Activated T-cell treated with anti-CD3 and anti-CD28 coated beads, Interleukin-2, amount 50 U/mL, for 48 hours (primary cell): ENCODE measurements around the gene ZRANB3.

Experiments used
- DNase-seq, 2 experiments: peaks; one replicate each; pipeline ENCODE4 v3.0.0-alpha.2; 2020

ZRANB3 gene

DNA sequence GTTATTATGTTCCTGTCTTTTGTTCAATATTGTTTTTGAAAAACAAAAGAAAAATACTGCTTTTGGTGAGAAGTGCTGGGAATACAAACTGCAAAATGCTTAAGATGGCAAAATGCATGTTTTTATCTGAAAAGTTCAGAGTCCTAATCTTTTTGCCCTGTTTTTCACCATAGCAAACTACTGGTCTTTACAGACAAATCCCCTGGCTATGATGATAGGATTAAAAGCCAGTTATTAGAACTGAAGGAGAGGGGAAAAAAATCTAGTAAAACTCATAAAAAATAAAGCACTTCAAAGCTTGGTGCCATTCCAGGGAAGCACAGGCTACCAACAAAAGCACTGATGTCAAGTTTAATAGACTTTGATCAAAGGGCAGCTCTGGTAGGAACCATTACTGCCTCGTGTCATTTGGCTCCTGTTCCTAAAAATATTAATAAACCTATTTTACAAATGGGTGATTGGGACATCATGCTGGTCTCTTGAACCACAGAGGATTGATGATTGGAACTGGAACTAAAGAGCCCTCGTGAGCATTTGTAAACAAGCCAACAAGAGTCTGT is 284.2 kb downstream of the ZRANB3 start:
- no peak for DNase-seq

DNA sequence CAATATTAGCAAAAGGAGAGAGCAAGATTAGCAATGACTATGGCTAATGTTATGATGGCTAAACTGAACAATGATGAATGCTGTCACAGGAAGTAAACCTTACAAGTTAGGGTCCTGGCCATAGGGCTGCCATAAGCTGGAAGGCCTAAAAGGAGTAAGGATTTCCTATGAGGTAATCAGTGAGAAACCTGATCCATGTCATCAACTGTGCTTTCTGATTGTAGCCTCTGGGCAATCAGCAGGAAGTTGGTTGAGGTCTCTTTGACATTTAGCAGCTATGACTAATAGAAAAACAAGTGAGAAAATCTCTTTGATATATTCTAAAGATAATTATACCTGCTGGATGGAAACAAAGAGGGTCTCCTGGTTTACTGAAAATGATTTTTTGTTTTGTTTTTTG is 285.9 kb downstream of the ZRANB3 start:
- no peak for DNase-seq

DNA sequence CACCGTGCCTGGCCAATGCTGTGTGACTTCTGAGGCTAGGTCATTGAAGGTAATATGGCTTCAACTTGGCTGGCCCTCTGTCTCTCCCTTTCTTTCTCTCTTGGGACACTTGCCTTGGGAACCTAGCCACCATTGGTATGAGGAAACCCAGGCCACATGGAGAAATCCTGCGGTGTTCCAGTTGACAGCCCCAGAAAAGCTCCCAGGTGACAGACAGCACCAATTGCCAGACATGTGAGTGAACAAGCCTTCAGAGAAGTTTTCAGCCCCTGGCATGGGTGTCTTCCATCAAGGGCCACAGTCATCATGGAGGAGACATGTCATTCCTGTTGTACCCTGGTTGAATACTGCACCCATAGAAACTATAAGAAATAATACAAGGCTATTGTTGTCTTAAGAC is 292.4 kb downstream of the ZRANB3 start:
- DNase-seq, result no peak

DNA sequence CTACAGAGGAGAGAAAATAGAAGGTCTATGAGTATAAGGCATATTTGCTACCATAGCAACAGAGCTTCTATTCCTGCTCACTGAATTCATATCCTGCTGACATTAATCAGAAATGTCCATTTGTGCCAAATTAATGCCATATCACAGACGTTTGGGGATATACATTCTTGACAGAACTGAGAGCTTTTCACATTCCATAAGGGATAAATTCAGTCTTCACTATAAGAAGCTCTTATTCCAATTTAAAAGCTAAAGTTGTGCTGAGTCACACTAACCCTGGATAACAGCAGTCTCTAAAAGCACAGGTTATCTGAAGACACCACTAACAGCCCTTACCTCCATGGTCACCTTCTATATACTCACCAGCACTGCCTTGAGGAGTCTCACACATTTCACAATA is 300.9 kb downstream of the ZRANB3 start:
- DNase-seq, result no peak

DNA sequence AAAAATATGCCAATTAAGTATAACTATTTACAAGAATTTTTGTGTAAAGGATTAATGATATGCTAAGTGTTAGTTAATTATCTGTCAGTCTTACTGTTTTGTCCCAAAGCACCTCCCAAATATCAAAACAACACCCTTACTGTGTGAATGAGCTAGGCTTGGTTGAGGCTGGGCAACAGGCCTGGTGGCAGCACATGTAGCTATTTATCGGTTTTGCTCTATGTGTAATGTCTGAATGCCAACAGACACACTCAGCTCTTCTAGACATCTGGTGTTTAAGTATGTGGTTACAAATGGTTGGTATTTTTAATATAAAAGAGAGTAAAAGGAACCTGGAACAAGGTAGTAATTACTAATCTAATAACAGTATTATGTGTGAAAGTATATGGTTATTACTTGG is 303.6 kb downstream of the ZRANB3 start:
- DNase-seq, result no peak

DNA sequence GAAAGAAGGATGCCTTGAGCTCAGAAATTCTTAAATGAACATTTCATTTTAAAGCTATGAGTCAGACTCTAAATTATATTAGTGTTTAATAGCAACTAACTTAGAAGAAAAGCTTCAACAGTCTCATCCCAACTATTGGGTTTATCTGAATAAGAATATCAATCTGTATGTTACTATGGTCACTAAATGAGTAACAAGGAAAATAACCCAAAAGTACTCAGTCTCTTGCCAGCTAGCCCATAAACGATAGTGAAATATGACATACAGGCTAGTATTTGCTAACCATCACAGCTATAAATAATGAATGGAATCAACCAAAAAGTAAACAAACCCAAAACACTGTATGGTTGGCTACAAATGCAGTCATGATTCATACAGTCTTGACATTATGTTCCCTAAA is 304.1 kb downstream of the ZRANB3 start:
- DNase-seq, result no peak

DNA sequence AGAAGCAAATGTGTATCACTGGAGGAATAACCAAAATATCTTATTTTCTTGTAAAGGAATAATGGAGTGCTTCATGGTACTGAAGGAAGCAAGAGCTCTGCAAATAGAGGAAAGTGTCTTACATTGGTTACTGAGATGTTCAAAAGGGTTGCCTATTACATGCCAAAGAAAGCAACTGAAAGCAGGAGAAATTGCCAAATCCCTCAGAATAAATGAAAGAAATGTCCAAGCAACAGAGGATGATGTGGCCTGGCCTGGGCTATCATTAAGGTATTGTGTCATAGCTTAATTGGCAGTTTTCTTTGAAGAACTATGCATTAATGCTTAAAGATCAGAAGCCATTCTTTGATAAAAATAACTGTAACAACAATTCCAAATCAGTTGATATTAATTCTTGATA is 305.2 kb downstream of the ZRANB3 start:
- no peak for DNase-seq

DNA sequence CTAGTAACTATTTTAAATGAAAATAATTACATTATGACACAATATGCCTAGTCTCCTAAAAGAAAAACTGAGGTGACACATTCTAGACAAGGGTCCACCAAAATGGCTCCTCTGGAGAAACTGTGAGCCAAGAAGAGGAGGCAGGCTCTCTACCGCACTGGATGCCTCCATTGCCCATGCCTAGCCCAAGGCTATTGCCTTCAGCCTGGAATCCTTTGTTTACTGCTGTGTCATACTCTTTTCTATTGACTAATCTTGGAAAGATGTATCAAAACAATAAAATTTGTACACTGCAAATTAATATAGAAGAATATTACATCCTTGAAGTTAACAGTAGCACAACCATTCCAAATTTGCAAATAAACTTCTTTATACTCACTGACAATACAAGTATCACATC is 311.8 kb downstream of the ZRANB3 start:
- DNase-seq, result no peak

DNA sequence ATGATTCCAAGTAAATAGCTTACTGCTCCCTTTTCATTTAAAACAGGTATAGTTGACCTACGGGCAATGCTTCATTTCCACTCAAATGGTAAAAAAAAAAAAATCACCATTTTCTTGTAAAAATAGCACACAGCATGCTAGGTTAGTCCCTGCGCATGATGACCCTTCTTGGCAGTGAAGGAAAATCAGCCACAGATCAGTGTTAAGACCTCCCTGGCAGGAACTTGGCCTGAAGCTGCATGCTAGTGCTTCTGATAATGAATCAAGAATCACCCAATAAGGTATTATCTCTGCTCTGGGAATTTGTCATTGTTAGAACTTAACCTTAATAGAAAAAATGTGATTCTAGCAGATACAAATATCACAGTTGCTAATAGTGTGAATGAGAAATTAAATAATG is 312.6 kb downstream of the ZRANB3 start:
- no peak for DNase-seq

DNA sequence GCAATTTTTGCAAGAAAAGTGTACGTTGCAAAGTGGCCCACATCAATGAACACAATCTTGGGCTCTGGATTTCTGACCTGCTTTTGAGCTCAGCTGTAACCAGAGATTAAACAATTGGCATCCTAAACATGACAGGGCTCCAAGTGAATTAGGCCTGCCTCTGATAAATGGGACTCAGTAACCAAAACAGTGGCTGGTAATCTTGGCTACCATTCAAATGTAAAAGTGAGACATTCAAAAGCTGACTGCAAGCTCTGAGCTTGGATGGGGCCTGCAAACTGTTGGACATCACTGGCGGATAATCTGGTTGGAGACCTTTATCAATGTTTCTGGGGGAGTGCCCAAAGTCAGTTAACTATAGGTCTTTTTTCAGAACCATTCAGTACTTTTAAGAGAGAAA is 318.3 kb downstream of the ZRANB3 start:
- DNase-seq, result no peak

DNA sequence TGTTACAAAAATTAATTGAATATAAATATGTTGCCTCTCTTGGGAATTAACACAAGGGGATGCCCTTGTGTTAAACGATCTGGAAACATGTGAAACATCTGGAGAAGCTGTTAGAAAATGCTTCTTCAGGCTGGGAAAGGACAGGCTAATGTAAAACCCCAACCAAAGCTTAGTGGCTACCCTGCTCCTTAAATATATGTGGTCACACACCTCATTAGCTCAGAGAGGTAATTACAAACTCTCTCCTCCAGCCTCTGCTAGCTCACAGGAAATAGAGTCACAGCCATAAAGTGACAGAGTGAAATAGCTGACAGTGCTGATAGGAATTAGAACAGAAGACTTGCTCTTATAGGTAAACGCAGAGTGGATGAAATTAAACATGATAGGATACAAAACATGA is 323.0 kb downstream of the ZRANB3 start:
- DNase-seq, result no peak

DNA sequence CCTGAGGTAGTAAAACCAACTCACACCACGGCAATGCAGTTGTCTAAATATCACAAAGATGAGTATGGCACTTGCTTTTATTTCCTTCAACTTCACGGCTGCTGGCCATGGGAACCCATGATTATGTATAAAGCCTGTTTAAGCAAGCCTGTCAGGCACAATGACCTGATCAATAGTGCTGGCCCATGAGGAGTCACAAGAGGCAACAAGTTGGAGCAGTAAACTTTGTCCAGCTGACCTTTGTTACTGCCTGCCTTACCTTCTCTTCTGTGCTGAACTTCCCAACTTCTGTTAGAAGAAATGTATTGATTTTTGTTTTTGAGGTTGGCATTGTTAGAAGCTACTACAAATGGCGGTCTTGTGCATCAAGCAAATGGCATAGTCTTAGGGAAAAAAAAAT is 327.1 kb downstream of the ZRANB3 start:
- no peak for DNase-seq

DNA sequence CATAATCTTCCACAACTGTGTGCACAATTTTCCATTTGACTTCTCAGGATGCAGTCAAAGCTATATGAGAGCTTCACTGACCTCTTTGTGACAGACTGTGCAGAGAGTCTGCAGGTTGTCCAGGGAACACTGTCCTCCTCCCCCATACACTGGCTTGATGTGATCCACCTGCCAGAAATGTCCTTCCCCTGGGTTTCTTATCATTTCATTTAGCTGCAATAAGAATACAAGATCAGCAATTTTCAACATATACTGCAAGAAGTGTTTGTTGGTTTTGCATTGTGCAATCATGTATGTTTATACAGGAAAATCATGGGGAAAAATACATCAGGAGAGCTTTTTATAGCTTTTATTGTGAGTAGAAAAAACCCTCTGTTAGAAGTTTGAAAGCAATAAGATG is 328.3 kb downstream of the ZRANB3 start:
- DNase-seq, result no peak

DNA sequence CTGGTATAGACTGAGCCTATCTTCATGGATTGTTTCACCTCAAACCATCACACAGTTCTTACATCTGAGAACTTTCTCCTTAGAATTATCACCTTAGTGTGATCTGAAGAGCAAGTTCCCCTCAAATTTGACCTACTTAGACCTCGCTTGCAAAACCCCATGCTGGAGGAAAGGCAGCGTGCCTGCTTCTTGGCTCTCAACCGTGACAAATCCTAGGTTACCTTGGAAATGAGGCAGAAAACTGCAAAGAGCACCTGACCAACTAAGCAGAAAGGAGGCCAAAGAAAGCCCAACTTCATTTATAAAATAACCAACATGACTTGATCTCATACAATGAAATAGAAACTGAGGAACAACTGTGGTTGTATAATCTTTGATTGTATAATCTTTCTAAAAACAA is 332.5 kb downstream of the ZRANB3 start:
- no peak for DNase-seq

DNA sequence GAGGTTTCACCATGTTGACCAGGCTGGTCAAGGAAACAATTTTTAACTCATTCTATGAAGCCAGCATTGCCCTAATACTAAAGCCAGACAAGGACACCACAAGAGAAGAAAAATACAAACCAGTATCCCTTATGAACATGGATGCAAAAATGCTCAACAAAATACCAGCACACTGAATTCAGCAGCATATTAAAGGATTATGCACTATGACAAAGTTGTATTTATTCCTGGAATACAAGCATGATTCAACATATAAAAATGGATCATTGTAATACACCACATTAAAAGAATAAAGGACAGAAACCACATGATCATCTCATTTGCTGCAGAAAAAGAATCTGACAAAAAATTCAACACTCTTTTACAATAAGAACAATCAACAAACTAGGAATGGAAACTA is 340.2 kb downstream of the ZRANB3 start:
- DNase-seq, result no peak

DNA sequence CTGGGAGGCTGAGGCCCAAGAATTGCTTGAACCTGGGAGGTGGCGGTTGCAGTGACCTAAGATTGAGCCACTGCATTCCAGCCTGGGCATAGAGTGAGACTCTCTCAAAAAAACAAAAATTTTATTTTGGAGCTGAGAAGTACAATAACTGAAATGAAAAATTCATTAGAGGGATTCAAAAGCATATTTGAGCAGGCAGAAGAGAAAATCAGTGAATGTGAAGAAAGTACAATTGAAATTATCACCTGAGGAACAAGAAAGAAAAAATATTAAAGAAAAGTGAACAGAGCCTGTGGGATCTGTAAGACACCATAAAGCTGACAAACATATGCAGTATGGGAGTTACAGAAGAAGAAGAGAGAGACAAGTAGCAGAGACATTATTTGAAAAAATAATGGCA is 341.9 kb downstream of the ZRANB3 start:
- no peak for DNase-seq

DNA sequence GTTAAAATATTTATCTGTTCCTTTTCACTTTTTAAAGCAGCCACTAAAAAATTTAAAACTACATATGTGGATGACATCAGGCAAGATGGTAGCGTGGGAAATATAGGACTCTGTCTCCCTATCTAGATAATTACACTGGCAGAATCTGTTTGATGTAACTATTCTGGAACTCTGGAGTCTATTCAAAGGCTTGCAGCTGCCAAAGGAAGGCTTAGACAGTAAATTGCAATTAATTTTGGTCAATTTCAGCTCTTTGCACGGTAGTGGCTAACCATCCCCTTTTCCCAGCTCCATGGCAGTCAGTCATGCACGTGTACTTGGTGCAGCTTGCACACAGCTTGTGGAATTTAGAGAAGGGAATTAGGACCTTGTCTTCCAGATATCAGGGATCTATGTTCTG is 343.7 kb downstream of the ZRANB3 start:
- no peak for DNase-seq

DNA sequence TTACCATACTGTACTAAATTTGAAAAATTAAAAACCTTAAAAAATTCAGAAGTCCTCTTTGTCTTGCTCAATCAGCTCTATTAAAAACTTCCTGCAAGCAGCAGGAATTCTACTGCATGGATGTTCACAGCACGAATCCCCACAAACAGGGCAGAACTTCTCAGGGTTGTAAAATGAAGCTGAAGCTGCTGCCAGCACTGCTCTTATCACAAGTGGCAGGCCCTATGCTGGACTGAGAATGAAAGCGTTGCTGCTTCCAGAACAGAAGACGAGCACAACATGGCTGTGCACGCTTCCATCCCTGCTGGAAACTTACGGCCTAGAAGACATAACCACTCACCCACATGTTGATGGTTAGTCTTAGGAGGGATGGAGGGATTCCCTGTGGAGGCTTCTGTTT is 345.0 kb downstream of the ZRANB3 start:
- no peak for DNase-seq

DNA sequence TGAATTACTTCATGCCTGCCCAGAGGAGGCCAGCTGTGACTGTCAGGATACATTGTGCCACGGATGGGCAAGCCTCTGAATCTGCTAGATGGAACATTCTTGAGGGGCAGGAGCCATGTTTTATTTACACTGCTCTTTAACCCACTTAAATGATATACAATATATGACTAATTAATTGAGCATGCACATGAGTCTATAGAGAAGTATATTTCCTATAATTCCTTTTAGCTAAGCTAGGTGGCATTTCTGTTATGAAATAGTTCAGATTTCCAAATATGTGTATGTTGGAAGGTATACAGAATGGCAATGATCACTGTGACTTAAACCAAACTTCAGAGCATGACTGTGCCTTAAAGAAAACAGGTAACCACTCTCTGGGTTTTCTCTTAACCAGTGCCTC is 347.2 kb downstream of the ZRANB3 start:
- no peak for DNase-seq

DNA sequence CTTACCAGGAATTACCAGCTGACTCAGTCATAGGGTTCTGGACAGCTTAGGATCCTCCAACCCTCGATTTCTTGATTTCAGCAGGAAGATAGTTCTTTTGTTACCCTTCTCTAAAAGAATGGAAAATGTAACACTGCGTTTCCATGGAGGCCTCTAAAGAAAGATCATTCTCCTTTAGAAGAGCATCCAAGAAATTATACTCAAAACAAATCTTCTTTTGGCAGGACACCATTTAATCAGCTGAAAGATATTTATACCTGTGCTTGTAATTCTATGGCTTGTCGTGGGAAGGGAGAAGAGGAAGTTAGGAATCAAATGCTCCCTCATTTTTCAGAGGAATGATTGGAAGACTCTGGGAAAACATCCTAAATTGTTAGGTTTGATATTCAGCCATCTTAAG is 348.4 kb downstream of the ZRANB3 start:
- DNase-seq, result no peak

DNA sequence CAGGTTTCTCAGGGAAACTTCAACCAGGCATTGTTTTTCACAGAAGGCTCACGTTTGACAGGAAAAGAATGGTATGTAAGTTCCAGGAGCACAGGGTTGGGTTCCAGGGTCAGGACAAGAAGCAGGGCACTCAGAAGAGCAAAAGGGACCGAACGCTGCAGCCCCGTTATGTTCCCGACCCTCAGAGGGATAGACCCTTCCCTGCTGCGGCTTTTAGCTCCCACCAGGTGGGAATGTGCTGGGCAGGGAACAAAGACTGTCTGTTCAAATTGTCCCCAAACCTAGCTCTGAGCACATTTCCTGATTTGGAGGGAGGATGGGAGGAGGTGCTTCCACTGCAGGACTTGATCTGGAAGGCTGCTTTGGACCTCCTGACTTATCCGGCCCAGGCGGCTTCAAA is 348.8 kb downstream of the ZRANB3 start:
- no peak for DNase-seq

DNA sequence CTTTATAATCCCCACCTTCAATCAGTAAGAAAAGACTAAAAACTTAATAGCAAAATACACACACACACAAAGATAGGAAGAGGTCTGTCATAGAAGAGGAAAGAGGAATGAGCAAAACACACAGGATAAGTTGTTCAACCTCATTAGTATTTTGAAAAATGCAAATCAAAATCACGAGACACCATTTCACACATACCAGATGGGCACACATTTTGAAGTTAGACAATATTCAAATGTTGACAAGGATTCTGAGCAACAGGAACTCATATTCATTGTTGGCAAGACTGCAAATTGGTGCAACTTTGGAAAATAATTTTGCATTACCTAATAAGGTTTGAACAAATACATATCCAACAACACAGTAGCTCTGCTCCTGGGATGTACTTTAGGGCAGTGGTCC is 351.3 kb downstream of the ZRANB3 start:
- DNase-seq, result no peak

DNA sequence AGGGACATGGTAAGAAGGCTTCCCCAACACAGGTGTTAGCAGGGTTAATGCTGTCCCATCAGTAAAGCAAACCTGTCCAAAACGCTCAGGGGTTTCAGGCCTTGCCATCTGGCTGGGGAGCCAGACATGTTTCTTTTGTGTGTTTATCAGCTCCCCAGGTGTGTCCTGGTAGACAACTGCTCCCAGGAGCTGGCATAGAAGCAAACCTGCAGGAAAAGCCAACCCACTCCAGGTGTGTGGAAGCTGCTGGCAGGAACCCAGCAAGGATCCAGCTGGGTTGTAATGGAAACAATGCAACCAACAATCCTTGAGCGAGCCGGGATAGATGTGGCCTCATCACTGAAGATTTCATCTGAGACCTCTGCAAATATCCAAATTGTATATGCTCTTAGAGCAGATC is 355.8 kb downstream of the ZRANB3 start:
- no peak for DNase-seq

DNA sequence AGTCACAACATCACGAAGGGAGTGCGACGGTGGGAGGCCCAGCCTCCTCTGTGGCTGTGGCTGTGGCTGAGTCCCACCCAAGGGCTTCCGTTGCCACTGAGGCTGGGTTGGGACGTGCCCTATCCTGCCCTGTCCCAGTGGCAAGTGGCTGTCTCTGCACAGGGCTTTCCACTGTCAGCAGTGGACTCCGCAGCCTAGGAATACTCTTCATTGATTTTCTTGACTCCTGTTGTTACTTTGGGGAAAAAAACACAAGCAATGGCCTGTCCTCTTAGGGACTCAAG is 356.3 kb downstream of the ZRANB3 start:
- DNase-seq, result no peak

DNA sequence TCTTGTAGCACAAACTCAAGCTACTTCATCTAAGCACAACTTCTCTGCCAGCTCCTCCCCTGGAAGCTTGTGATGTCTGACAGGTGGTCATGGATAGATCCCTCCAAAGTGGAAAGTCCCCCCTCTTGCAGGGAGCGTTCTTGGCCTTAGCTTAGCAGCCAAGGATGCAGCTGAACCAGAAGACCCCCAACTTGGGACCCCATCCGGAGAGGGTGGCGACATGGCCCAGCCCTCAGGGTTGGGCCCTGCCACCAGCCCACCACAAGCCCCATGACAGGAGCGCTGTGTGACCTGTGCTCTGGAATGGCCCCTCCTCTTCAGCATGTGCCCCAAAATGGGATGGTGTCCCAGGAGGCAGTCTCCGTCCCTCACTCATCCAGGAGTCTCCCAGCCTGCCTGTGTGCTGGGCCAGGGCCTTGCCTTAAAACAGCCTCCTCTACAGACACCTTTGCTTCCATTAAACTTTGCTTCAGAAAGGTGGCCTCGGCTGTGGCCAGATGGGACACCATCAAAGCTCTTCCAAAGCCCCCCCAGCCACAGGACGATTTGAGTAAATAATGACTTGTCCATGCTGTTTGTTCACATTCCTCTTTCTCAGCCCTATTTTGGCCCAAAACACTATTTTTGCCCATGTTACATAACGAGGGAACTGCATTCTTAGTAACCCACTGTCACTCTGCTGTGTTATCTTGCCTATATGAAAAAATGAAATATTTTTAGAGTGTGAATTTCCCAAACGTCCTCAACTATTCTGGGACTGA is 356.8 kb downstream of the ZRANB3 start:
- no peak for DNase-seq
